ENCODE measurements around the gene KLHL26.

KLHL26 gene

GRCh38 chr19:18603255-18603957 lies 33.4 kb upstream of the KLHL26 start:
- DNase-seq, result peak in 1 of 2 experiments; percentile 47

GRCh38 chr19:18603958-18604819 lies 32.6 kb upstream of the KLHL26 start:
- no peak for DNase-seq

GRCh38 chr19:18604820-18605159 lies 32.0 kb upstream of the KLHL26 start:
- DNase-seq, result no peak

- no peak for DNase-seq
These were observed 31.7 kb upstream of the KLHL26 start for GRCh38 chr19:18605196-18605545.

GRCh38 chr19:18605546-18606280 lies 31.1 kb upstream of the KLHL26 start:
- DNase-seq, result no peak

GRCh38 chr19:18606281-18607225 lies 30.3 kb upstream of the KLHL26 start, which contains the start of gene CRLF1:
Gene CRLF1, minus strand, starts transcription at chr19:18606799. Its CDS starts 143 bp downstream, at chr19:18606656.
- DNase-seq, result no peak

- DNase-seq, result no peak
These were observed 29.4 kb upstream of the KLHL26 start for GRCh38 chr19:18607226-18608101.

GRCh38 chr19:18608102-18608804 lies 28.6 kb upstream of the KLHL26 start:
- no peak for DNase-seq

- no peak for DNase-seq
These were observed 27.8 kb upstream of the KLHL26 start for GRCh38 chr19:18608805-18609716.

- DNase-seq, result no peak
These were observed 27.1 kb upstream of the KLHL26 start for GRCh38 chr19:18609717-18610051.

- no peak for DNase-seq
These were observed 26.6 kb upstream of the KLHL26 start for GRCh38 chr19:18610245-18610555.

GRCh38 chr19:18610556-18611326 lies 26.1 kb upstream of the KLHL26 start:
- DNase-seq, result no peak

GRCh38 chr19:18611327-18612050 lies 25.3 kb upstream of the KLHL26 start:
- no peak for DNase-seq

GRCh38 chr19:18612051-18612771 lies 24.6 kb upstream of the KLHL26 start:
- DNase-seq, result peak in 1 of 2 experiments; percentile 41

- DNase-seq, result no peak
These were observed 23.8 kb upstream of the KLHL26 start, which contains the start of gene TMEM59L for GRCh38 chr19:18612772-18613588. Gene TMEM59L, plus strand, starts transcription at chr19:18612870. Its CDS starts 89 bp downstream, at chr19:18612959.

GRCh38 chr19:18613589-18614234 lies 23.1 kb upstream of the KLHL26 start:
- DNase-seq, result peak in 1 of 2 experiments; percentile 64

All from NCI-H524 (cell line).